ENCODE data around the gene MAST3. TPM values are rescaled to one million over a fixed set of nuclear protein-coding genes. Genes with fewer than 3 reads are reported as not detected.

MAST3 gene
- total RNA-seq (2014; rRNA removed; shearing (Covaris generic)): 2.1 and 2.6 TPM in 2 replicates

- peak; percentile 79 for DNase-seq (ENCODE audit: low read depth)
Measured at GRCh38 chr19:18097217-18097992, at the start of gene MAST3. TSS of gene MAST3 (plus strand) at chr19:18097778. CDS start at chr19:18097793, 15 bp downstream.

GRCh38 chr19:18049385-18049784 is 48.2 kb upstream of the MAST3 start:
- peak; percentile 70 for DNase-seq (ENCODE audit: low read depth)

- no peak for DNase-seq (ENCODE audit: low read depth)
Measured at GRCh38 chr19:18051887-18052286, 45.7 kb upstream of the MAST3 start.

GRCh38 chr19:18053576-18054219 is 43.9 kb upstream of the MAST3 start:
- DNase-seq (ENCODE audit: low read depth): peak; percentile 71

GRCh38 chr19:18055967-18056366 is 41.6 kb upstream of the MAST3 start:
- DNase-seq (ENCODE audit: low read depth): no peak

- no peak for DNase-seq (ENCODE audit: low read depth)
Measured at GRCh38 chr19:18057557-18057956, 40.0 kb upstream of the MAST3 start.

- DNase-seq (ENCODE audit: low read depth): peak; percentile 71
Measured at GRCh38 chr19:18058208-18059009, 39.2 kb upstream of the MAST3 start.

- DNase-seq (ENCODE audit: low read depth): no peak
Measured at GRCh38 chr19:18059297-18059696, 38.3 kb upstream of the MAST3 start.

GRCh38 chr19:18059902-18060301 is 37.7 kb upstream of the MAST3 start:
- no peak for DNase-seq (ENCODE audit: low read depth)

- no peak for DNase-seq (ENCODE audit: low read depth)
Measured at GRCh38 chr19:18060472-18060871, 37.1 kb upstream of the MAST3 start.

- no peak for DNase-seq (ENCODE audit: low read depth)
Measured at GRCh38 chr19:18062028-18062427, 35.5 kb upstream of the MAST3 start.

GRCh38 chr19:18063463-18063862 is 34.1 kb upstream of the MAST3 start:
- no peak for DNase-seq (ENCODE audit: low read depth)

- DNase-seq (ENCODE audit: low read depth): no peak
Measured at GRCh38 chr19:18065173-18065495, 32.4 kb upstream of the MAST3 start.

- no peak for DNase-seq (ENCODE audit: low read depth)
Measured at GRCh38 chr19:18068395-18068794, 29.2 kb upstream of the MAST3 start.

GRCh38 chr19:18069383-18069782 is 28.2 kb upstream of the MAST3 start:
- no peak for DNase-seq (ENCODE audit: low read depth)

- no peak for DNase-seq (ENCODE audit: low read depth)
Measured at GRCh38 chr19:18070181-18070580, 27.4 kb upstream of the MAST3 start.

- no peak for DNase-seq (ENCODE audit: low read depth)
Measured at GRCh38 chr19:18072335-18072734, 25.2 kb upstream of the MAST3 start.

- no peak for DNase-seq (ENCODE audit: low read depth)
Measured at GRCh38 chr19:18073197-18073596, 24.4 kb upstream of the MAST3 start.

- no peak for DNase-seq (ENCODE audit: low read depth)
Measured at GRCh38 chr19:18074192-18074591, 23.4 kb upstream of the MAST3 start.

- no peak for DNase-seq (ENCODE audit: low read depth)
Measured at GRCh38 chr19:18083929-18084684, 13.5 kb upstream of the MAST3 start.

- DNase-seq (ENCODE audit: low read depth): no peak
Measured at GRCh38 chr19:18085702-18086457, 11.7 kb upstream of the MAST3 start.
